HG03460 (cell line): ENCODE measurements around the gene SLC23A2.
"Not testable (repeated sequence)": the region's sequence is repeated elsewhere in the genome, so short reads cannot be mapped to it uniquely, and the experiment has no call there.

Experiments
- ATAC-seq: cut with Tn5 transposase; IDR thresholded peaks from one replicate; pipeline ENCODE4 v1.9.1; 2021; ENCODE audit not compliant: unreplicated experiment

Gene SLC23A2

GRCh38 chr20:4850960-4851359 lies 150.3 kb downstream of the SLC23A2 start:
- no peak for ATAC-seq

GRCh38 chr20:4848829-4849228 lies 152.5 kb downstream of the SLC23A2 start:
- not testable (repeated sequence) for ATAC-seq

- no peak for ATAC-seq
Measured at GRCh38 chr20:4848041-4848440, 153.3 kb downstream of the SLC23A2 start.

GRCh38 chr20:4846821-4847220 lies 154.5 kb downstream of the SLC23A2 start:
- no peak for ATAC-seq

GRCh38 chr20:4844751-4845465 lies 156.4 kb downstream of the SLC23A2 start:
- ATAC-seq = no peak

- ATAC-seq = no peak
Measured at GRCh38 chr20:4844325-4844724, 157.0 kb downstream of the SLC23A2 start.

- no peak for ATAC-seq
Measured at GRCh38 chr20:4840801-4841200, 160.5 kb downstream of the SLC23A2 start.

- ATAC-seq = no peak
Measured at GRCh38 chr20:4838526-4838925, 162.8 kb downstream of the SLC23A2 start.

- ATAC-seq = no peak
Measured at GRCh38 chr20:4837760-4838159, 163.6 kb downstream of the SLC23A2 start.

- ATAC-seq = no peak
Measured at GRCh38 chr20:4836935-4837334, 164.4 kb downstream of the SLC23A2 start.

GRCh38 chr20:4836473-4836872 lies 164.8 kb downstream of the SLC23A2 start:
- no peak for ATAC-seq

GRCh38 chr20:4835244-4836177 lies 165.8 kb downstream of the SLC23A2 start:
- no peak for ATAC-seq

- ATAC-seq = no peak
Measured at GRCh38 chr20:4833074-4833728, 168.1 kb downstream of the SLC23A2 start.

GRCh38 chr20:4832469-4832868 lies 168.8 kb downstream of the SLC23A2 start:
- ATAC-seq = no peak

GRCh38 chr20:4830696-4831095 lies 170.6 kb downstream of the SLC23A2 start:
- ATAC-seq = no peak

GRCh38 chr20:4830259-4830658 lies 171.1 kb downstream of the SLC23A2 start:
- no peak for ATAC-seq

GRCh38 chr20:4829514-4830215 lies 171.6 kb downstream of the SLC23A2 start:
- no peak for ATAC-seq

- ATAC-seq = no peak
Measured at GRCh38 chr20:4828830-4829513, 172.3 kb downstream of the SLC23A2 start.

GRCh38 chr20:4821590-4821989 lies 179.7 kb downstream of the SLC23A2 start:
- ATAC-seq = no peak

GRCh38 chr20:4820806-4821518 lies 180.3 kb downstream of the SLC23A2 start:
- no peak for ATAC-seq
